Measurements from ENCODE around the gene LANCL3. TPM values are rescaled to one million over a fixed set of nuclear protein-coding genes. Genes with fewer than 3 reads are reported as not detected.
"Not testable (repeated sequence)": the region's sequence is repeated elsewhere in the genome, so short reads cannot be mapped to it uniquely, and the experiment has no call there.

The LANCL3 gene
- total and polyA plus RNA-seq, 2 donors (not counting 1 experiment from before 2014, with no cell fraction given) = 0.04 to 0.12 TPM

DNA sequence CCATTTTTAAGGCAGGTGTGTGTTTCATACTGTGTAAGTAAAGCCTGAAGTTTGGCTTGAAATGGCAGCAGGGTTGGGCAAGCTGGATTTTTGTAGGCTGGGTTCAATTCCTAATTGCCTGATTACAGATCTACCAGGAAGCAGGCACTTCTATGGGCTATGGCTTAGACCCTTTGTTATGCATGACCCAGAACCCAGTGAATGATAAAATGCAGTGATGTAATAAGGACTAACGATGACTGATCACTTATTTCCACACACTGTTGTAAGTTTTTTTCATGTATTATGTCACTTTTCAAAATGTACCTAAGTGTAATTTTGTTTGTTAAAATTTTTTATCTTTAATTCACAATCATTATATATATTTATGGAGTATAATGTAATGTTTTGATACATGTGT, 8.6 kb downstream of the LANCL3 start:
- no peak for ATAC-seq (ENCODE audit: low read depth)
- Histone ChIP-seq H3K9ac (ENCODE audit: low read length) (no peak overlapping the region), H3K9me3 (ENCODE audit: control extremely low read depth in 1 of 3, control insufficient read depth in 2 of 3, insufficient read depth in 1 of 3, low read length in 2 of 3) (no peaks in the 10 kb centered on the region), H3K4me1 (ENCODE audit: control insufficient read depth in 2 of 2, insufficient read depth in 2 of 2, low read length in 2 of 2) (no peaks in the 10 kb centered on the region), H3K4me3 (ENCODE audit: control extremely low read depth in 1 of 5, extremely low read depth in 1 of 5, insufficient read depth in 1 of 5, low read depth in 2 of 5, low read length in 4 of 5) (no peak overlapping the region), H2AFZ (ENCODE audit: insufficient read depth, low read depth, low read length, poor library complexity, severe bottlenecking) (no peak overlapping the region), H3K27ac (ENCODE audit: low read length in 2 of 2) (no peak overlapping the region), H4K20me1 (ENCODE audit: control insufficient read depth, insufficient read depth, low read length, poor library complexity, severe bottlenecking) (no peaks in the 10 kb centered on the region), H3K79me2 (ENCODE audit: control insufficient read depth, insufficient read depth, low read length) (no peaks in the 10 kb centered on the region), H3K4me2 (replicated peaks; ENCODE audit: low read depth, low read length, poor library complexity, severe bottlenecking) (no peak overlapping the region), H3K36me3 (replicated peaks in 1 of 2; ENCODE audit: control extremely low read depth in 1 of 2, control insufficient read depth in 1 of 2, extremely low read depth in 1 of 2, insufficient read depth in 2 of 2, low read length in 1 of 2) (no peaks in the 10 kb centered on the region), H3K27me3 (replicated peaks in 1 of 4; ENCODE audit: control extremely low read depth in 1 of 4, control insufficient read depth in 3 of 4, insufficient read depth in 4 of 4, low read length in 3 of 4) (no peaks in the 10 kb centered on the region)
- Mint-ChIP-seq H3K4me1 (no peaks in the 10 kb centered on the region), H3K9me3 (ENCODE audit: insufficient read depth) (no peaks in the 10 kb centered on the region), H3K27ac (no peak overlapping the region), H3K4me3 (no peak overlapping the region), H3K27me3 (peaks cover 5% of the 10 kb centered on the region)
- WGBS (ENCODE audit: insufficient coverage) = no CpG with 5 or more reads among the region's 1 CpG
- no peak for DNase-seq
- POLR2A ChIA-PET = no interaction called here
- CTCF ChIA-PET = no interaction called here
- intact Hi-C loops (cut with micrococcal nuclease) = no loop called here
- TF ChIP-seq, protein P1, sequence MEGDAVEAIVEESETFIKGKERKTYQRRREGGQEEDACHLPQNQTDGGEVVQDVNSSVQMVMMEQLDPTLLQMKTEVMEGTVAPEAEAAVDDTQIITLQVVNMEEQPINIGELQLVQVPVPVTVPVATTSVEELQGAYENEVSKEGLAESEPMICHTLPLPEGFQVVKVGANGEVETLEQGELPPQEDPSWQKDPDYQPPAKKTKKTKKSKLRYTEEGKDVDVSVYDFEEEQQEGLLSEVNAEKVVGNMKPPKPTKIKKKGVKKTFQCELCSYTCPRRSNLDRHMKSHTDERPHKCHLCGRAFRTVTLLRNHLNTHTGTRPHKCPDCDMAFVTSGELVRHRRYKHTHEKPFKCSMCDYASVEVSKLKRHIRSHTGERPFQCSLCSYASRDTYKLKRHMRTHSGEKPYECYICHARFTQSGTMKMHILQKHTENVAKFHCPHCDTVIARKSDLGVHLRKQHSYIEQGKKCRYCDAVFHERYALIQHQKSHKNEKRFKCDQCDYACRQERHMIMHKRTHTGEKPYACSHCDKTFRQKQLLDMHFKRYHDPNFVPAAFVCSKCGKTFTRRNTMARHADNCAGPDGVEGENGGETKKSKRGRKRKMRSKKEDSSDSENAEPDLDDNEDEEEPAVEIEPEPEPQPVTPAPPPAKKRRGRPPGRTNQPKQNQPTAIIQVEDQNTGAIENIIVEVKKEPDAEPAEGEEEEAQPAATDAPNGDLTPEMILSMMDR (IDR thresholded peaks at IDR 0.05) = no peak
- TF ChIP-seq EZH2 (IDR thresholded peaks at IDR 0.05; ENCODE audit: borderline replicate concordance, insufficient read depth, low read depth, low read length, poor library complexity, severe bottlenecking) = no peak

DNA sequence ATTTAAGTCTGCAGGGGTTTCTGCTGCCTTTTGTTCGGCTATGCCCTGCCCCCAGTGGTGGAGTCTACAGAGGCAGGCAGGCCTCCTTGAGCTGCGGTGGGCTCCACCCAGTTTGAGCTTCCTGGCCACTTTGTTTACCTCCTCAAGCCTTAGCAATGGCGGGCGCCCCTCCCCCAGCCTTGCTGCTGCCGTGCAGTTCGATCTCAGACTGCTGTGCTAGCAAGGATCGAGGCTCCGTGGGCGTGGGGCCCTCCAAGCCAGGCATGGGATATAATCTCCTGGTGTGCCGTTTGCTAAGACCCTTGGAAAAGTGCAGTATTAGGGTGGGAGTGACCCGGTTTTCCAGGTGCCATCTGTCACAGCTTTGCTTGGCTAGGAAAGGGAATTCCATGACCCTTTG, 15.9 kb downstream of the LANCL3 start:
- H3K36me3 ChIP-seq (replicated peaks in 1 of 2; ENCODE audit: control extremely low read depth in 1 of 2, control insufficient read depth in 1 of 2, extremely low read depth in 1 of 2, insufficient read depth in 2 of 2, low read length in 1 of 2); H3K27me3 Mint-ChIP-seq; intact Hi-C loops (cut with micrococcal nuclease); H3K4me3 Mint-ChIP-seq; H2AFZ ChIP-seq (ENCODE audit: insufficient read depth, low read depth, low read length, poor library complexity, severe bottlenecking); DNase-seq; POLR2A ChIA-PET; H3K9me3 Mint-ChIP-seq (ENCODE audit: insufficient read depth); H3K79me2 ChIP-seq (ENCODE audit: control insufficient read depth, insufficient read depth, low read length); H3K9me3 ChIP-seq (ENCODE audit: control extremely low read depth in 1 of 3, control insufficient read depth in 2 of 3, insufficient read depth in 1 of 3, low read length in 2 of 3); H3K27ac Mint-ChIP-seq; H4K20me1 ChIP-seq (ENCODE audit: control insufficient read depth, insufficient read depth, low read length, poor library complexity, severe bottlenecking); H3K4me1 ChIP-seq (ENCODE audit: control insufficient read depth in 2 of 2, insufficient read depth in 2 of 2, low read length in 2 of 2); H3K27me3 ChIP-seq (replicated peaks in 1 of 4; ENCODE audit: control extremely low read depth in 1 of 4, control insufficient read depth in 3 of 4, insufficient read depth in 4 of 4, low read length in 3 of 4); H3K4me2 ChIP-seq (replicated peaks; ENCODE audit: low read depth, low read length, poor library complexity, severe bottlenecking); H3K9ac ChIP-seq (ENCODE audit: low read length); H3K4me3 ChIP-seq (ENCODE audit: control extremely low read depth in 1 of 5, extremely low read depth in 1 of 5, insufficient read depth in 1 of 5, low read depth in 2 of 5, low read length in 4 of 5); CTCF ChIA-PET; H3K27ac ChIP-seq (ENCODE audit: low read length in 2 of 2); H3K4me1 Mint-ChIP-seq; ATAC-seq (ENCODE audit: low read depth): not testable (repeated sequence)
- 80% methylated on average over 6 of the region's 11 CpGs for WGBS (ENCODE audit: insufficient coverage)

Measured in B cell (primary cell).